Measurements from ENCODE around the gene TDRD1.

Gene TDRD1

GRCh38 chr10:114276066-114276465 is 96.9 kb downstream of the TDRD1 start:
- Histone ChIP-seq H3K4me3 (ENCODE audit: low read length in 2 of 2) (no peak overlapping the region), H3K9ac (ENCODE audit: low read length in 2 of 2) (no peak overlapping the region), H3K27me3 (ENCODE audit: control insufficient read depth in 1 of 2, insufficient read depth in 2 of 2, low read length in 2 of 2) (peaks cover 3 to 7% of the 10 kb centered on the region in 2 donors), H3K27ac (ENCODE audit: low read length) (no peak overlapping the region), H3K36me3 (ENCODE audit: control insufficient read depth in 2 of 2, insufficient read depth in 2 of 2, low read length in 2 of 2) (no peaks in the 10 kb centered on the region), H3K9me3 (ENCODE audit: control insufficient read depth in 2 of 2, low read length in 2 of 2) (no peaks in the 10 kb centered on the region), H3K4me1 (ENCODE audit: control insufficient read depth, insufficient read depth, low read length) (peaks cover 2% of the 10 kb centered on the region)

GRCh38 chr10:114276671-114277070 is 97.5 kb downstream of the TDRD1 start:
- Histone ChIP-seq H3K4me3 (ENCODE audit: low read length in 2 of 2) (no peak overlapping the region), H3K9ac (ENCODE audit: low read length in 2 of 2) (no peak overlapping the region), H3K27ac (ENCODE audit: low read length) (no peak overlapping the region), H3K4me1 (ENCODE audit: control insufficient read depth, insufficient read depth, low read length) (peaks cover 2% of the 10 kb centered on the region), H3K36me3 (ENCODE audit: control insufficient read depth in 2 of 2, insufficient read depth in 2 of 2, low read length in 2 of 2) (no peaks in the 10 kb centered on the region), H3K9me3 (ENCODE audit: control insufficient read depth in 2 of 2, low read length in 2 of 2) (no peaks in the 10 kb centered on the region), H3K27me3 (ENCODE audit: control insufficient read depth in 1 of 2, insufficient read depth in 2 of 2, low read length in 2 of 2) (peaks cover 7 to 10% of the 10 kb centered on the region in 2 donors)

GRCh38 chr10:114278140-114278883 is 99.2 kb downstream of the TDRD1 start:
- H3K9me3 ChIP-seq (ENCODE audit: control insufficient read depth in 2 of 2, low read length in 2 of 2) = no peaks in the 10 kb centered on the region
- no peaks in the 10 kb centered on the region for H3K36me3 ChIP-seq (ENCODE audit: control insufficient read depth in 2 of 2, insufficient read depth in 2 of 2, low read length in 2 of 2)
- no peak overlapping the region for H3K4me3 ChIP-seq (ENCODE audit: low read length in 2 of 2)
- H3K9ac ChIP-seq (ENCODE audit: low read length in 2 of 2) = no peak overlapping the region
- H3K27ac ChIP-seq (ENCODE audit: low read length) = no peak overlapping the region
- no peaks in the 10 kb centered on the region for H3K4me1 ChIP-seq (ENCODE audit: control insufficient read depth, insufficient read depth, low read length)
- H3K27me3 ChIP-seq (ENCODE audit: control insufficient read depth in 1 of 2, insufficient read depth in 2 of 2, low read length in 2 of 2) = peaks cover 7 to 17% of the 10 kb centered on the region in 2 donors

GRCh38 chr10:114278884-114279191 is 99.7 kb downstream of the TDRD1 start:
- Histone ChIP-seq H3K4me3 (ENCODE audit: low read length in 2 of 2) (no peak overlapping the region), H3K36me3 (ENCODE audit: control insufficient read depth in 2 of 2, insufficient read depth in 2 of 2, low read length in 2 of 2) (no peaks in the 10 kb centered on the region)

GRCh38 chr10:114279289-114279688 is 100.1 kb downstream of the TDRD1 start:
- Histone ChIP-seq H3K36me3 (ENCODE audit: control insufficient read depth in 2 of 2, insufficient read depth in 2 of 2, low read length in 2 of 2) (no peaks in the 10 kb centered on the region), H3K27me3 (ENCODE audit: control insufficient read depth in 1 of 2, insufficient read depth in 2 of 2, low read length in 2 of 2) (peaks cover 7 to 19% of the 10 kb centered on the region in 2 donors), H3K4me1 (ENCODE audit: control insufficient read depth, insufficient read depth, low read length) (no peaks in the 10 kb centered on the region), H3K4me3 (ENCODE audit: low read length in 2 of 2) (no peak overlapping the region), H3K27ac (ENCODE audit: low read length) (no peak overlapping the region), H3K9me3 (ENCODE audit: control insufficient read depth in 2 of 2, low read length in 2 of 2) (no peaks in the 10 kb centered on the region), H3K9ac (ENCODE audit: low read length in 2 of 2) (no peak overlapping the region)

More at GRCh38 chr10:114278884-114279191, 99.7 kb downstream of the TDRD1 start:
- Histone ChIP-seq H3K27ac (ENCODE audit: low read length) (no peak overlapping the region), H3K27me3 (ENCODE audit: control insufficient read depth in 1 of 2, insufficient read depth in 2 of 2, low read length in 2 of 2) (peaks cover 7 to 19% of the 10 kb centered on the region in 2 donors), H3K9ac (ENCODE audit: low read length in 2 of 2) (no peak overlapping the region), H3K4me1 (ENCODE audit: control insufficient read depth, insufficient read depth, low read length) (no peaks in the 10 kb centered on the region), H3K9me3 (ENCODE audit: control insufficient read depth in 2 of 2, low read length in 2 of 2) (no peaks in the 10 kb centered on the region)

- H3K36me3 ChIP-seq (ENCODE audit: control insufficient read depth in 2 of 2, insufficient read depth in 2 of 2, low read length in 2 of 2) = no peaks in the 10 kb centered on the region
- H3K9ac ChIP-seq (ENCODE audit: low read length in 2 of 2) = no peak overlapping the region
- no peaks in the 10 kb centered on the region for H3K4me1 ChIP-seq (ENCODE audit: control insufficient read depth, insufficient read depth, low read length)
- H3K9me3 ChIP-seq (ENCODE audit: control insufficient read depth in 2 of 2, low read length in 2 of 2) = no peaks in the 10 kb centered on the region
- peaks cover 7 to 22% of the 10 kb centered on the region in 2 donors for H3K27me3 ChIP-seq (ENCODE audit: control insufficient read depth in 1 of 2, insufficient read depth in 2 of 2, low read length in 2 of 2)
- no peak overlapping the region for H3K27ac ChIP-seq (ENCODE audit: low read length)
- no peak overlapping the region for H3K4me3 ChIP-seq (ENCODE audit: low read length in 2 of 2)
Observed at GRCh38 chr10:114279901-114280644, 100.9 kb downstream of the TDRD1 start.

- H3K9me3 ChIP-seq (ENCODE audit: control insufficient read depth in 2 of 2, low read length in 2 of 2) = no peaks in the 10 kb centered on the region
- no peaks in the 10 kb centered on the region for H3K4me1 ChIP-seq (ENCODE audit: control insufficient read depth, insufficient read depth, low read length)
- no peak overlapping the region for H3K9ac ChIP-seq (ENCODE audit: low read length in 2 of 2)
- H3K27ac ChIP-seq (ENCODE audit: low read length) = no peak overlapping the region
- no peak overlapping the region for H3K4me3 ChIP-seq (ENCODE audit: low read length in 2 of 2)
- H3K27me3 ChIP-seq (ENCODE audit: control insufficient read depth in 1 of 2, insufficient read depth in 2 of 2, low read length in 2 of 2) = peaks cover 7 to 22% of the 10 kb centered on the region in 2 donors
- H3K36me3 ChIP-seq (ENCODE audit: control insufficient read depth in 2 of 2, insufficient read depth in 2 of 2, low read length in 2 of 2) = no peaks in the 10 kb centered on the region
Observed at GRCh38 chr10:114281006-114281405, 101.9 kb downstream of the TDRD1 start.

GRCh38 chr10:114281461-114281860 is 102.3 kb downstream of the TDRD1 start:
- Histone ChIP-seq H3K4me1 (ENCODE audit: control insufficient read depth, insufficient read depth, low read length) (no peaks in the 10 kb centered on the region), H3K27ac (ENCODE audit: low read length) (no peak overlapping the region), H3K36me3 (ENCODE audit: control insufficient read depth in 2 of 2, insufficient read depth in 2 of 2, low read length in 2 of 2) (no peaks in the 10 kb centered on the region), H3K27me3 (ENCODE audit: control insufficient read depth in 1 of 2, insufficient read depth in 2 of 2, low read length in 2 of 2) (peaks cover 10 to 22% of the 10 kb centered on the region in 2 donors), H3K4me3 (ENCODE audit: low read length in 2 of 2) (no peak overlapping the region), H3K9ac (ENCODE audit: low read length in 2 of 2) (no peak overlapping the region), H3K9me3 (ENCODE audit: control insufficient read depth in 2 of 2, low read length in 2 of 2) (no peaks in the 10 kb centered on the region)

Data from stomach smooth muscle (tissue), 2 donors.